ENCODE results near the gene ME2. TPM values are rescaled to one million over a fixed set of nuclear protein-coding genes. Genes with fewer than 3 reads are reported as not detected.

Gene ME2
- total and polyA plus RNA-seq, 9 of the 15 experiments (the other 6 are each of a cell fraction or from before 2014, with no cell fraction given) = 12.3 to 54.4 (median 36.2) TPM

- POLR2A ChIA-PET = no interaction called here
- Histone ChIP-seq H3K9ac (ENCODE audit: insufficient read depth in 1 of 2, low read depth in 2 of 2, low read length in 2 of 2) (no peak overlapping the region), H3K9me3 (replicated peaks; ENCODE audit: control insufficient read depth, insufficient read depth, low read depth, low read length) (no peaks in the 10 kb centered on the region), H3K4me2 (ENCODE audit: insufficient read depth, low read length) (no peak overlapping the region), H3K27ac (ENCODE audit: extremely low read depth, low read depth, low read length) (no peak overlapping the region), H3K4me3 (no peak overlapping the region), H4K20me1 (replicated peaks; ENCODE audit: control insufficient read depth, insufficient read depth, low read length) (no peaks in the 10 kb centered on the region), H3K4me1 (replicated peaks in 1 of 2; ENCODE audit: control insufficient read depth in 2 of 2, insufficient read depth in 2 of 2, low read length in 2 of 2) (peaks cover 6 to 23% of the 10 kb centered on the region in 2 experiments; a peak in 4 of 5 replicates), H3K79me2 (ENCODE audit: control insufficient read depth, insufficient read depth, low read length) (no peaks in the 10 kb centered on the region), H3K27me3 (ENCODE audit: control insufficient read depth in 2 of 2, insufficient read depth in 2 of 2, low read length in 2 of 2) (no peaks in the 10 kb centered on the region), H3K9me1 (ENCODE audit: control insufficient read depth, insufficient read depth, low read length) (no peaks in the 10 kb centered on the region), H3K36me3 (ENCODE audit: control insufficient read depth, insufficient read depth, low read length) (no peaks in the 10 kb centered on the region; the same call in 2 of the 3 replicates), H2AFZ (ENCODE audit: low read depth, low read length) (no peak overlapping the region)
- in situ Hi-C loops (cut with MboI) = no loop called here
- DNase-seq (ENCODE audit: extremely low read depth in 1 of 4, low spot score in 3 of 4) = no peak
- CTCF ChIA-PET (ENCODE audit: low intra/inter-chr PET ratio) = no interaction called here
- no peak for FAIRE-seq
- WGBS (ENCODE audit: insufficient coverage, low coverage, missing lambda C conversion rate) = 0% methylated on average over 1 of the region's 1 CpG
- ATAC-seq = no peak
- no TSS peak for BruUV-seq (replicated peaks)
- intact Hi-C loops (cut with micrococcal nuclease) = no loop called here
- no peak for TF ChIP-seq DPF2 (IDR thresholded peaks at IDR 0.05)
- TF ChIP-seq RB1 (IDR thresholded peaks at IDR 0.05; ENCODE audit: low read depth) = no peak
- TF ChIP-seq TAF15 (IDR thresholded peaks at IDR 0.05; ENCODE audit: low read depth, low read length) = no peak
- no peak for TF ChIP-seq RUNX1 (IDR thresholded peaks at IDR 0.05; ENCODE audit: low read depth)
- no peak for TF ChIP-seq IRF2 (CRISPR knock-in tag; IDR thresholded peaks at IDR 0.05)
- TF ChIP-seq E2F4 (CRISPR knock-in tag; IDR thresholded peaks at IDR 0.05; ENCODE audit: low read depth) = no peak
- no peak for TF ChIP-seq CBX5 (IDR thresholded peaks at IDR 0.05; ENCODE audit: borderline replicate concordance, low read depth)
- TF ChIP-seq EGR1 (conservative IDR thresholded peaks at IDR 0.05) = no peak
- TF ChIP-seq KLF1 (tag; IDR thresholded peaks at IDR 0.05) = no peak
- TF ChIP-seq RBFOX2 (IDR thresholded peaks at IDR 0.05; ENCODE audit: low read depth, low read length) = no peak
- no peak for TF ChIP-seq ZBTB7A (IDR thresholded peaks at IDR 0.05; ENCODE audit: borderline replicate concordance, control insufficient read depth, low read depth, low read length)
- no peak for TF ChIP-seq PHB2 (IDR thresholded peaks at IDR 0.05; ENCODE audit: low read depth)
- TF ChIP-seq ZNF174 (CRISPR knock-in tag; IDR thresholded peaks at IDR 0.05) = no peak
- no peak for TF ChIP-seq THRB (CRISPR knock-in tag; conservative IDR thresholded peaks at IDR 0.05)
- no peak for TF ChIP-seq CCAR2 (IDR thresholded peaks at IDR 0.05; ENCODE audit: low read depth, low read length)
- TF ChIP-seq ZNF398 (CRISPR knock-in tag; IDR thresholded peaks at IDR 0.05) = no peak
- TF ChIP-seq MLX (CRISPR knock-in tag; conservative IDR thresholded peaks at IDR 0.05) = no peak
- TF ChIP-seq TCF15 (CRISPR knock-in tag; IDR thresholded peaks at IDR 0.05) = no peak
These were observed 36.1 kb upstream of the ME2 start for GRCh38 chr18:50842846-50843245.

Measured in K562 (cell line).